ENCODE results near the gene RASD1.

RASD1 gene

DNA sequence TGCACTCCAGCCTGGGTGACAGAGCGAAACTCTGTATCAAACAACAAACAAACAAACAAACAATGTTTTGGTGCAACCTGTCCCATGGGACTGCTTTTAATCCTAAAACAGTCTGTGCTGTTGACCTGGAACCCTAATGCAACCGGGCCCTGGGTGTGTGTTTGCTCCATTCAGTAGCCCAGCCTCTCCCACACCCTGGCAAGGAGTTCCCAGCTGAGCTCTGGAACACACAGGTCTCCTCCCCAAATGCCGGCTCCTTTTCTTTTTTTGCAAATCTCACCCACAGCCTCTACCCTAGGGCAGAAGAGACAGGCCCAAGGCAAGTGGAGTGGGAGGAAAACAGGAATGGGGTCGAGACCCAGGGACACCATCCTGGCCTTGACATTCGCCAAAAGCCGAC lies 29.8 kb upstream of the RASD1 start:
- Histone ChIP-seq H3K9ac (ENCODE audit: low read depth, low read length) (no peak overlapping the region), H3K4me1 (ENCODE audit: insufficient read depth, low read length) (peaks cover 9% of the 10 kb centered on the region), H3K9me3 (ENCODE audit: insufficient read depth, low read depth, low read length) (peaks cover 2% of the 10 kb centered on the region; the same call in 1 of the 2 replicates), H3K4me3 (ENCODE audit: low read length) (no peak overlapping the region), H3K27me3 (ENCODE audit: insufficient read depth, low read length) (no peaks in the 10 kb centered on the region), H3K36me3 (ENCODE audit: insufficient read depth, low read length) (no peaks in the 10 kb centered on the region), H3K27ac (ENCODE audit: low read depth, low read length) (no peak overlapping the region)
- WGBS = 81% methylated on average over 6 of the region's 6 CpGs

DNA sequence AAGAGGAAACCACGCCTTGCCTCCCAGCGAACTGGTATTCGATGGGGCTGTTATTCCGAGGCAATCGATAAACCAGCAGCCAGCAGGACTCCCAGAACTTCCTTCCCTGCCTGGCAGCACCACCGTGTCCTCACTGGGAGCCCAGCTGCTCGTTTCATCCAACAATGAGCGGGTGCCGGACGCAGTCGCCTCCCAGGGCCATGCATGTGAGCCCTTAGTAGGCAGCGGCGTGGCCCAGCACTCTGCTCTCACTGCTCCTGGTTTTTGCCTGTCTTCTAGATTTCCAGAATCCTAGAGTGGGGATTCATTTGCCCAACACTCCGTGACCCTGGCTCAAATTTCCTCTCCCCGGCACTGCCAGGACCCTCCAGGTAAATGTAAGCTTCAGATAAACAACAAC lies 29.1 kb upstream of the RASD1 start:
- Histone ChIP-seq H3K4me3 (ENCODE audit: low read length) (no peak overlapping the region), H3K4me1 (ENCODE audit: insufficient read depth, low read length) (peaks cover 9% of the 10 kb centered on the region), H3K9ac (ENCODE audit: low read depth, low read length) (no peak overlapping the region), H3K27ac (ENCODE audit: low read depth, low read length) (no peak overlapping the region), H3K9me3 (ENCODE audit: insufficient read depth, low read depth, low read length) (peaks cover 2% of the 10 kb centered on the region; the same call in 1 of the 2 replicates), H3K27me3 (ENCODE audit: insufficient read depth, low read length) (no peaks in the 10 kb centered on the region), H3K36me3 (ENCODE audit: insufficient read depth, low read length) (no peaks in the 10 kb centered on the region)
- WGBS = 92% methylated on average over 15 of the region's 15 CpGs

DNA sequence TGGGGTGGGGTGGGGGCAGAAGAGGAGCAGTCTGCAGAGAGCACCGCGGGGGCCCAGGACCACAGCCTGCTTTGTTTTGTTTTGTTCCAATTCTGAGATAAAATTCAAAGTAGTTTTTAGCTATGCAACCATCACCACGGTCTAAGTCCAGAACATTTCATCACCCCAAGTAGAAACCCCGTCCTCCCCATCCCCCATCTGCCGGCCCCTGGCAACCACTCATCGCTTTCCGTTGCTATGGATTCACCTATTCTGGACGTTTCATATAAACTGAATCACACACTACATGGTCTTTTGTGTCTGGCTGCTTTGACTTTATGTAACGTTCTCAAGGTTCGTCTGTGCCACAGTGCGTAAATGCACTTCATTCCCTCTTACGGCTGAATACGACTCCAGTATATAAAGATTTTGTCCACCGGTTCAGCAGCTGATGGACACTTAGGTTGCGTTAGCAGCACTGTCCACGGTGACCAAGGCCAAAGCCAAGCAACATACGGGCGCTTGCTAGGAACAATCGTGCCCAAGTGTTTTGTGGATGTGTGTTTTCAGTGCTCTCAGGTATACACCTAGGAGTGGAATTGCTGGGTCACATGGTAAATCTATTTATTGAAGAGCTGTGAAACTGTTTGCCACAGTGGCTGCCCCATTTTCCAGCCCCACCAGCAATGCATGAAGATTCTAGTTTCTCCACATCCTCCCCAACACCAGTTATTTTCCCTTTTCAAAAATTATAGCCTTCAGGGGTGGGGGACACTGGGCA lies 27.7 kb upstream of the RASD1 start:
- H3K9me3 ChIP-seq (ENCODE audit: insufficient read depth, low read depth, low read length) = peaks cover 2% of the 10 kb centered on the region; the same call in 1 of the 2 replicates
- H3K27me3 ChIP-seq (ENCODE audit: insufficient read depth, low read length) = no peaks in the 10 kb centered on the region
- H3K9ac ChIP-seq (ENCODE audit: low read depth, low read length) = no peak overlapping the region
- H3K4me3 ChIP-seq (ENCODE audit: low read length) = no peak overlapping the region
- WGBS = 89% methylated on average over 19 of the region's 19 CpGs
- no peak overlapping the region for H3K27ac ChIP-seq (ENCODE audit: low read depth, low read length)
- peaks cover 9% of the 10 kb centered on the region for H3K4me1 ChIP-seq (ENCODE audit: insufficient read depth, low read length)
- no peaks in the 10 kb centered on the region for H3K36me3 ChIP-seq (ENCODE audit: insufficient read depth, low read length)

DNA sequence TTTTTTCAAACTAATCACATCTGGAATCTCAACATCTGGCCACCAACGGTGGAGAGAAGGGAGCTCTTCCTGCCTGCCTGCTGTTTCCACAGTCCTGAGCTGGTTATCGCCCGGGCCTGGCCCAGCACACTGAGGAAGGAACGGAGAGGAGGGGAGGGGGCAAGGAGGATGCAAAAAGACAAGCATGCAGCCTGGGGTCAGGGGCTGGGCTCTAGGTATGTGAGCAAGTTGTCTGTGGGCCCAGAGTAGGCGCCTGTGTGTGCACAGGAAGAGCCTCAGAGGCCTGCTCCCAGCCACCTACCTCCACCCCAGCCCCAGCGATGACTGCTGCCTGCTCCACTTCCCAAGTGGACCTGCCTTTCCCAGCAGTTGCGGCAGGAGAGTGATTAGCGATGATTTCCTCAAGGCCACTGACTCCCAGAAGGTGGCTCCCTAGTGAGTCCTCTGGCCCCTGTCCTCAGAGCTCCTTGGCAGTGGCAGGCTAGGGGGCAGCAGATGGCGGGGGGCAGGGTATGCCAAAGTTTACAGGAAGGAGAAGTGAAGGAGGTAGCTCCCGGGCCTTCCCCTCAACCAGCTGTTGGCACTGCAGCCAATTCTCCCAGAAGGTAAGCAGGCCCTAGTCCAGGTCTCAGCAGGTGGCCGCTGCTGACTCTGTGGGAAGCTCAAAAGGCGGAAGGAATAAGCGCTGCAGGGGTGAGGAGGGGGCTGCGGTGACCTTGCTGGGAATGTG lies 27.0 kb upstream of the RASD1 start:
- Histone ChIP-seq H3K9ac (ENCODE audit: low read depth, low read length) (no peak overlapping the region), H3K9me3 (ENCODE audit: insufficient read depth, low read depth, low read length) (peaks cover 2% of the 10 kb centered on the region; the same call in 1 of the 2 replicates), H3K27ac (ENCODE audit: low read depth, low read length) (peak overlapping the region; percentile 64; the same call in 1 of the 2 replicates), H3K4me1 (ENCODE audit: insufficient read depth, low read length) (peaks cover 9% of the 10 kb centered on the region), H3K27me3 (ENCODE audit: insufficient read depth, low read length) (no peaks in the 10 kb centered on the region), H3K36me3 (ENCODE audit: insufficient read depth, low read length) (no peaks in the 10 kb centered on the region), H3K4me3 (ENCODE audit: low read length) (no peak overlapping the region)
- WGBS = 44% methylated on average over 14 of the region's 14 CpGs

DNA sequence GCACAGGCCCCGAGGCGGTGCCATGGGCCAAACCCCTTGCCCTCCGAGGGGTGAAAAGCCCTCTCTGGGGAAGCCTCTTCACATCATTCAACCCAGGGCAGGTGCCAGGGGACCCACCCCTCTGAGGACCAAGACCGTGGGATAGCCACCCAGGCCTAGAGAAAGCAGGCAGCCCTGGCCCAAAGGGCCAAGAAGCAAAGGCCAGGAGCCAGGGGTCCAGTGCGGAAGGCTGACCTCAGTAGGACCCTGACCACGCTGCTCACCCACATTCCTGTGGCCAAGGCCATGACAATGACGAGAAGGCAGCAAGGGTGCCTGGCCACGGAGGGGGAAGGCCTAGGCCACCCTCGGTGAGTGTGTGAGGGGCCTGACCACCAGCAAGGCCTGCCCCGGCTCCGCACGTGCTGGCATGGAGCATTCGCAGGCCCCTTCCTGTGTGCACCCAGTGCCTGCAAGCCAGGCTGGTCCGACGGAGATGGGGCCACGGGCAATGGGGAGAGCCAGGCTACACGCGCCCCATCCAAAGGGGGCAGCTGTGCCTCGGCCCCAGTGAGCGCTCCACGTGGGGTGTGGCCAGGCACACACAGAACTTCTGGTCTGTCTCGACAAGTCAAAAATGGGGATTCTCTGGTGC lies 24.5 kb upstream of the RASD1 start:
- Histone ChIP-seq H3K9me3 (ENCODE audit: insufficient read depth, low read depth, low read length) (peaks cover 2% of the 10 kb centered on the region; the same call in 1 of the 2 replicates), H3K27ac (ENCODE audit: low read depth, low read length) (no peak overlapping the region), H3K4me3 (ENCODE audit: low read length) (no peak overlapping the region), H3K27me3 (ENCODE audit: insufficient read depth, low read length) (no peaks in the 10 kb centered on the region), H3K4me1 (ENCODE audit: insufficient read depth, low read length) (peaks cover 14% of the 10 kb centered on the region), H3K36me3 (ENCODE audit: insufficient read depth, low read length) (no peaks in the 10 kb centered on the region), H3K9ac (ENCODE audit: low read depth, low read length) (no peak overlapping the region)
- WGBS = 91% methylated on average over 22 of the region's 22 CpGs

DNA sequence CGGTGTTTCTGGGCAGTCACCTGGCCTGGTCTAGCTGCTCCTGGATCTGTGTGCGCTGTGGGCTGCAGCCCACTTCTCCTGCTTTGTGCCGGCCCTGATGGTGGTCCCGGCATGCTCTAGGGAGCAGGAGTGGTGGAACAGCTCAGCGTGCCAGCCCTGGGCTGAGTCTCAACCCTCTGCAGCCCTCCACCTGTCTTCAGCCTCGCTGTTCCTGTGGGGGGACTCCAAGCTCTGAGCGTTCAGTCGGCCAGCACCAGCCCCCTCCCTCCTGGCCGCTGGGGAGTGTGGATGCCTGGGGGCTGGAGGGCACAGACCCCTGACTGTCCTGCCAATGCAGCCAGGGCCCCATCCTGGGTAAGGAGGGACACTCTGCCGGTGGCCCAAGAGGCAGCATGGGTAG lies 23.7 kb upstream of the RASD1 start:
- Histone ChIP-seq H3K27ac (ENCODE audit: low read depth, low read length) (no peak overlapping the region), H3K9ac (ENCODE audit: low read depth, low read length) (no peak overlapping the region), H3K4me1 (ENCODE audit: insufficient read depth, low read length) (peaks cover 22% of the 10 kb centered on the region), H3K36me3 (ENCODE audit: insufficient read depth, low read length) (no peaks in the 10 kb centered on the region), H3K27me3 (ENCODE audit: insufficient read depth, low read length) (no peaks in the 10 kb centered on the region), H3K9me3 (ENCODE audit: insufficient read depth, low read depth, low read length) (peaks cover 2% of the 10 kb centered on the region; the same call in 1 of the 2 replicates), H3K4me3 (ENCODE audit: low read length) (no peak overlapping the region)
- 94% methylated on average over 10 of the region's 10 CpGs for WGBS

DNA sequence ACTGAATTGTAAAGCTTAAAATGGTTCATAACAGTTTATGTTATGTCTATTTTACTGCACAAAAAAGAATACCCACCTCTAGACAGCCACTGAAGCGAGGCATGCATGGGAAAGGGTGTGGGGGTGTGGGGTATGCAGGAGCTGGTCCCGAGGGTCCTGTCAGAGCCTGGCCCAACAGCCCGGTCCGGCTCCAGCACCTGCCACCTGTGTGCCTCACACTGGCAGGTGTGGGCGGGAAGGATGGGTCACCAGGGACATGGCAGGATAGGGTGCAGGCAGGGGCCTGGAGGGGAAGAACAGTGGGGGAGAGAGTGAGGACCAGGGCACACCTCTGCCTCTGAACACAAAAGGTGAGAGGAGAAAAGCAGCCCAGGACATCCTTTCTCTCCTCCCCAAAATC lies 22.8 kb upstream of the RASD1 start:
- H3K9ac ChIP-seq (ENCODE audit: low read depth, low read length) = no peak overlapping the region
- WGBS = 94% methylated on average over 5 of the region's 5 CpGs
- no peaks in the 10 kb centered on the region for H3K36me3 ChIP-seq (ENCODE audit: insufficient read depth, low read length)
- peaks cover 23% of the 10 kb centered on the region for H3K4me1 ChIP-seq (ENCODE audit: insufficient read depth, low read length)
- H3K27me3 ChIP-seq (ENCODE audit: insufficient read depth, low read length) = no peaks in the 10 kb centered on the region
- no peak overlapping the region for H3K27ac ChIP-seq (ENCODE audit: low read depth, low read length)
- H3K9me3 ChIP-seq (ENCODE audit: insufficient read depth, low read depth, low read length) = no peaks in the 10 kb centered on the region
- H3K4me3 ChIP-seq (ENCODE audit: low read length) = no peak overlapping the region

DNA sequence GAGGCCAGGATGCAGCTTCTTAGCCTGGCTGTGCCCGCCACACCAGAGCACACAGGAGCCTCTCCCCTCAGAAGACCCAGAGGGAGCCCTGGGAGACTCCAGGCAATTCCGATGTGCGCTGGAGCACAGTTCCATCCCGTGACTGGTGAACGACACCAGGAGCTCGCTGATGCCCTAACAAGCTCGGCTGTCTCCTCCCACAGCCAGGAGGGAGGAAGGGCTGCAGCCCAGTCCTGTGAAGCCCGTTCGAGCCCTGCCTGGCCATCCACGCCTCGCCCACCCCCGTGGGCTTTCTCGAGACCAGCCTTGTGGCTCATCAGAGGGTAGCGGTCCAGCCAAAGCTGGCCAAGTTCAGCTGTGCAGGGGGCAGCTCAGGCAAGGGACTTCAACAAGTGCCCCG lies 21.8 kb upstream of the RASD1 start:
- Histone ChIP-seq H3K27me3 (ENCODE audit: insufficient read depth, low read length) (no peaks in the 10 kb centered on the region), H3K27ac (ENCODE audit: low read depth, low read length) (no peak overlapping the region), H3K4me3 (ENCODE audit: low read length) (no peak overlapping the region), H3K4me1 (ENCODE audit: insufficient read depth, low read length) (peaks cover 18% of the 10 kb centered on the region), H3K9ac (ENCODE audit: low read depth, low read length) (no peak overlapping the region), H3K36me3 (ENCODE audit: insufficient read depth, low read length) (no peaks in the 10 kb centered on the region), H3K9me3 (ENCODE audit: insufficient read depth, low read depth, low read length) (no peaks in the 10 kb centered on the region)
- WGBS = 84% methylated on average over 15 of the region's 15 CpGs

DNA sequence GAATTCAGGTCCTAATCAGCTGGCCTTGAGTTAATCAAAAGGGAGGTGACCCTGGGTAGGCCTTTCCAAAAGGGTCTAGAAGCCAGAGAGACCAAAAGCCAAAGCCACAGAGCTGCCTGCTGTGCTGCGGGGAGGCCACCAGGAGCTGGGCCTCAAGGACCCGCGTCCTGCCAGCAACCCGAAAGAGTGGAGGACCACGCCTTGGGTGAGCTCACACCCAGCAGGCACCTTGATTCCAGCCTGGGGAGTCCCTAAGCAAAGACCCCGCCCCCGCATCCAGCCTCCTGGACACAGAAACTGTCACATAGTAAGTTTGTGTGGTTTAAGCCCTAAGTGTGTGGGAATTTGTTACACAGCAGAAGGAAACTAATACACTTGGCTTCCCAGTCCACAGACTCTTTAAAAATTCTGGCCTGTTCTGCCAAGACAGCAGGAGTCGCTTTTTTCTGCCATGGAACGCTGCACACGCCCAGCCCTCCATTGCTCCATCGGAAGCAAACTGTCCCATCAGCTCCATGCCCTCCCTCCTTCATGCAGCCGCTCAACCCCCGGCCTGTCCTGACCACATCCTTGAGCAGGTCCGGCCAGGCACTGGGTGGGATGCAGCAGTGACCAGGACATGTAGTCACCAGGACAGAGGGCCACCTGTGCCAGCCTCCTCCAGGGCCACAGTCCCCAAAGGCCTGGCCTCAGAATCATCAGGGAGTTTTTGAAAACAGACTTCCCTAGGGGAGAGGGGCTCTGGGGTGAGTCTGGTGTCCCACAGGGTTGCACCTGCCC lies 20.9 kb upstream of the RASD1 start:
- Histone ChIP-seq H3K4me3 (ENCODE audit: low read length) (no peak overlapping the region), H3K9ac (ENCODE audit: low read depth, low read length) (no peak overlapping the region), H3K27me3 (ENCODE audit: insufficient read depth, low read length) (no peaks in the 10 kb centered on the region), H3K9me3 (ENCODE audit: insufficient read depth, low read depth, low read length) (no peaks in the 10 kb centered on the region), H3K4me1 (ENCODE audit: insufficient read depth, low read length) (peaks cover 14% of the 10 kb centered on the region), H3K27ac (ENCODE audit: low read depth, low read length) (no peak overlapping the region), H3K36me3 (ENCODE audit: insufficient read depth, low read length) (no peaks in the 10 kb centered on the region)
- WGBS = 89% methylated on average over 14 of the region's 14 CpGs

DNA sequence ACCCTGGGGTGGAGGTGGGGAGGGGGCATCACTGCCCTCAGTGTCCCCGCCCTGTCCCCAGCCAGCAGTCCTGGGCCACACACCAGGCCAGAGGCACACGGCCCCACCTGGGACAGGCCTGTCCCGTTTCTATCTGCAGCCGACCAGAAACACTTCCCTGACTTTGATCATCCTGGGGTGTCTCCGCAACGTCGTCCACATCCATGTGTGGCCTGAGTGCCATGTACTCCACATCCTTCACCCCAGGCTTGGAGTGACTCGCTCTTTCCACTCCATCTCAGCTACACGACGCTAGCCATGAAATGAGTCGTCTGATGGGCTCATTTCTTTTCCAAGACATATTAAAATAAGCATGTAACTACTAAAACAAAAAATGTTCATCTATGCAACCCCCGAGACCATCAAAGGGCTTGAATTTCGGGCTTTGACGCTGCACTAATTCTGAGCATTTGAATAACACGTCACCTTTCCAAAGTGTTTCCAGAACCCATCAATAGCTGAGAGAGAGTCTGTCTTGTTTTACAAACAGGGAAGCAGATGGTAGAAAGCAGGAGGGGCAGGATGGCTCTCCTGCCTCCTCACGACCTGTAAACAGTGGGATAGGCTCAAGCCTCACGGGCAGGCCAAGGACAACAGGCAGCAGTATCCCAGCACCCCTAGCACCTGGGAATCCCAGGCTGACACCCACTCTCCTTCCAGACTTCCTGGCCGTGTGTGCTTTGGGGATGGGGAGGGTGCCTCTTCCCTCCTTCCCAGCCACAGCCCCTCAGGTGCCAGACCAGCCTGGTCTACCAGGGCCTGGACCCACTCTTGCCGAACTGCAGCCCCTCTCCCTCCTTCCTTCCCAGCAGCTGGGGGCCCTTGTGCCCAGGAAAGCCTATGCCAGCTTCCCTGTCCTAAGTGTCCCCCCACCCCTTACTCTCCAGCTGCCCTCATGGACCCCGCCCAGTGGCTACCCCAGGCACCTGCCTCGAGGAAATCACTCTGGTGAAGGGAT lies 20.0 kb upstream of the RASD1 start:
- no peak overlapping the region for H3K4me3 ChIP-seq (ENCODE audit: low read length)
- H3K36me3 ChIP-seq (ENCODE audit: insufficient read depth, low read length) = no peaks in the 10 kb centered on the region
- WGBS = 87% methylated on average over 21 of the region's 21 CpGs
- H3K9me3 ChIP-seq (ENCODE audit: insufficient read depth, low read depth, low read length) = no peaks in the 10 kb centered on the region
- H3K4me1 ChIP-seq (ENCODE audit: insufficient read depth, low read length) = peaks cover 14% of the 10 kb centered on the region
- H3K27me3 ChIP-seq (ENCODE audit: insufficient read depth, low read length) = no peaks in the 10 kb centered on the region
- H3K9ac ChIP-seq (ENCODE audit: low read depth, low read length) = no peak overlapping the region
- H3K27ac ChIP-seq (ENCODE audit: low read depth, low read length) = no peak overlapping the region
